ENCODE data around the gene AURKA.

AURKA gene

GRCh38 chr20:56426926-56427325, 34.9 kb upstream of the AURKA start:
- Histone ChIP-seq H3K9me3 (ENCODE audit: low read length) (no peaks in the 10 kb centered on the region), H3K36me3 (ENCODE audit: insufficient read depth, low read length) (no peaks in the 10 kb centered on the region), H3K4me2 (ENCODE audit: low read length) (no peak overlapping the region), H2AFZ (ENCODE audit: low read length) (no peak overlapping the region), H3K27ac (ENCODE audit: low read depth, low read length, poor library complexity, severe bottlenecking) (no peak overlapping the region), H3K27me3 (ENCODE audit: insufficient read depth, low read length) (no peaks in the 10 kb centered on the region), H3K4me1 (ENCODE audit: insufficient read depth, low read length, severe bottlenecking) (peaks cover 11% of the 10 kb centered on the region), H4K20me1 (ENCODE audit: insufficient read depth, low read length) (no peaks in the 10 kb centered on the region), H3K79me2 (ENCODE audit: insufficient read depth, low read length) (no peaks in the 10 kb centered on the region), H3F3A (ENCODE audit: insufficient read depth, low read length) (no peaks in the 10 kb centered on the region), H3K9me2 (ENCODE audit: low read depth, low read length) (no peaks in the 10 kb centered on the region), H3K9ac (ENCODE audit: low read length) (no peak overlapping the region), H3K4me3 (ENCODE audit: low read depth, low read length, poor library complexity, severe bottlenecking) (no peak overlapping the region)
- no peak for TF ChIP-seq CTCF (IDR thresholded peaks at IDR 0.05; ENCODE audit: low read length)
- no peak for TF ChIP-seq EZH2 (IDR thresholded peaks at IDR 0.05; ENCODE audit: borderline replicate concordance, low read length)

GRCh38 chr20:56426026-56426425, 34.0 kb upstream of the AURKA start:
- no peak for TF ChIP-seq EZH2 (IDR thresholded peaks at IDR 0.05; ENCODE audit: borderline replicate concordance, low read length)
- no peak for TF ChIP-seq CTCF (IDR thresholded peaks at IDR 0.05; ENCODE audit: low read length)
- Histone ChIP-seq H3K36me3 (ENCODE audit: insufficient read depth, low read length) (no peaks in the 10 kb centered on the region), H3K9me3 (ENCODE audit: low read length) (no peaks in the 10 kb centered on the region), H3K4me1 (ENCODE audit: insufficient read depth, low read length, severe bottlenecking) (peaks cover 11% of the 10 kb centered on the region), H3K9me2 (ENCODE audit: low read depth, low read length) (no peaks in the 10 kb centered on the region), H3K4me2 (ENCODE audit: low read length) (no peak overlapping the region), H3K79me2 (ENCODE audit: insufficient read depth, low read length) (no peaks in the 10 kb centered on the region), H3K27ac (ENCODE audit: low read depth, low read length, poor library complexity, severe bottlenecking) (no peak overlapping the region), H2AFZ (ENCODE audit: low read length) (no peak overlapping the region), H3K27me3 (ENCODE audit: insufficient read depth, low read length) (no peaks in the 10 kb centered on the region), H3K4me3 (ENCODE audit: low read depth, low read length, poor library complexity, severe bottlenecking) (no peak overlapping the region), H4K20me1 (ENCODE audit: insufficient read depth, low read length) (no peaks in the 10 kb centered on the region), H3F3A (ENCODE audit: insufficient read depth, low read length) (no peaks in the 10 kb centered on the region), H3K9ac (ENCODE audit: low read length) (no peak overlapping the region)

GRCh38 chr20:56424931-56425330, 32.9 kb upstream of the AURKA start:
- no peak overlapping the region for H3K9ac ChIP-seq (ENCODE audit: low read length)
- H2AFZ ChIP-seq (ENCODE audit: low read length): no peak overlapping the region
- H3K27ac ChIP-seq (ENCODE audit: low read depth, low read length, poor library complexity, severe bottlenecking): no peak overlapping the region
- H3K9me2 ChIP-seq (ENCODE audit: low read depth, low read length): no peaks in the 10 kb centered on the region
- no peaks in the 10 kb centered on the region for H3F3A ChIP-seq (ENCODE audit: insufficient read depth, low read length)
- H3K4me3 ChIP-seq (ENCODE audit: low read depth, low read length, poor library complexity, severe bottlenecking): no peak overlapping the region
- TF ChIP-seq CTCF (IDR thresholded peaks at IDR 0.05; ENCODE audit: low read length): no peak
- TF ChIP-seq EZH2 (IDR thresholded peaks at IDR 0.05; ENCODE audit: borderline replicate concordance, low read length): no peak
- no peaks in the 10 kb centered on the region for H3K27me3 ChIP-seq (ENCODE audit: insufficient read depth, low read length)
- H3K4me1 ChIP-seq (ENCODE audit: insufficient read depth, low read length, severe bottlenecking): peaks cover 9% of the 10 kb centered on the region
- H3K4me2 ChIP-seq (ENCODE audit: low read length): no peak overlapping the region
- H3K36me3 ChIP-seq (ENCODE audit: insufficient read depth, low read length): no peaks in the 10 kb centered on the region
- no peaks in the 10 kb centered on the region for H3K79me2 ChIP-seq (ENCODE audit: insufficient read depth, low read length)
- H3K9me3 ChIP-seq (ENCODE audit: low read length): no peaks in the 10 kb centered on the region
- no peaks in the 10 kb centered on the region for H4K20me1 ChIP-seq (ENCODE audit: insufficient read depth, low read length)

Data from OCI-LY1 (cell line).